ENCODE data around the gene LIMK1.

GRCh38 chr7:74069086-74069541 is 14.5 kb upstream of the LIMK1 start:
- TF ChIP-seq CTCF (IDR thresholded peaks at IDR 0.05): no peak
- no peak for TF ChIP-seq POLR2A (IDR thresholded peaks at IDR 0.05)
- TF ChIP-seq EP300 (IDR thresholded peaks at IDR 0.05): no peak
